ENCODE results near the gene CHST6. TPM values are rescaled to one million over a fixed set of nuclear protein-coding genes. Genes with fewer than 3 reads are reported as not detected.
"Not testable (repeated sequence)": the region's sequence is repeated elsewhere in the genome, so short reads cannot be mapped to it uniquely, and the experiment has no call there.

Gene CHST6
- total RNA-seq, 4 donors from 2014 or later: 0.52 to 4.4 TPM; not detected in 2

DNA sequence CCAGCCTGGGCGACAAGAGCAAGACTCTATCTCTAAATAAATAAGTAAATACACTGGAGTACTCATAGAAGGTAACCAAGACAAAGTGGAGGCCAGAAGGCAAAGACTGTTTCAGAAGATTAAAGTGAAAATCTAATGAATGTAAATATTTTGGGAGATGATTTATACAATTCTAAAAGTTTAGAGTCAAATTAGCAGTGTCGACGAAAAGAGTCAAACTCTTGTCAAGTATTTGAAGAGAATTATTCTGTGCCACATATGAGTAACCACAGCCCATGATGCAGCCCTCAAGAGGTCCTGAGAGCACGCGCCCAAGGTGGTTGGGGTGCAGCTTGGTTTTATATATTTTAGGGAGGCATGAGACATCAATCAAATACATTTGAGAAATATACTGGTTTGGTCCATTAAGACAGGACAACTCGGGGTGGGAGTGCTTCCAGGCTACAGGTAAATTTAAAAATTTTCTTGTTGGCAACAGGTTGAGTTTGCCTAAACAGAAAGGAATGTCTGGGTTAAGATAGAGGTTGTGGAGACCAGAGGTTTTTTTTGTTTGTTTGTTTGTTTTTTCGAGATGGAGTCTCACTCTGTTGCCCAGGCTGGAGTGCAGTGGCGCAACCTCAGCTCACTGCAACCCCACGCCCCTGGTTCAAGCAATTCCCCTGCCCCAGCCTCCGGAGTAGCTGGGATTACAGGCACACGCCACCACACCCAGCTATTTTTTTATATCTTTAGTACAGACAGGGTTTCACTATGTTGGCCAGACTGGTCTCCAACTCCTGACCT is 65.4 kb downstream of the CHST6 start:
- H3K27me3 ChIP-seq: no peaks in the 10 kb centered on the region

DNA sequence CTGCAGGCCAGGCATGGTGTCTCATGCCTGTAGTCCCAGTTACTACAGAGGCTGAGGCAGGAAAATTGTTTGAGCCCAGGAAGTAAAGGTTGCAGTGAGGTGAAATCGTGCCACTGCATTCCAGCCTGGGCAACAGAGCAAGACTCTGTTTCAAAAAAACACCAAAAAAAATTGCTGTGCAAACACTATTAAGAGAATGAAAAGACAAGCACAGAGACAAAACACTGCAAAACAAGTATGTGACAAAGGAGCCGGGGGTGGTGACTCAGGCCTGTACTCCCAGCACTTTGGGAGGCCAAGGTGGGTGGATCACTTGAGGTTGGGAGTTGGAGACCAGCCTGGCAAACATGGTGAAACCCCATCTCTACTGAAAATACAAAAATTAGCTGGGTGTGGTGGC is 68.7 kb downstream of the CHST6 start:
- intact Hi-C loops (cut with DNase I; ENCODE audit: low total_unique reads); H3K36me3 ChIP-seq; H3K27ac ChIP-seq; H3K4me3 ChIP-seq; H3K27me3 ChIP-seq; DNase-seq; H3K4me1 ChIP-seq; H3K9me3 ChIP-seq: not testable (repeated sequence)

More for the DNA sequence above, 65.4 kb downstream of the CHST6 start:
- TF ChIP-seq POLR2A (IDR thresholded peaks at IDR 0.05): no peak
- TF ChIP-seq, protein P1, sequence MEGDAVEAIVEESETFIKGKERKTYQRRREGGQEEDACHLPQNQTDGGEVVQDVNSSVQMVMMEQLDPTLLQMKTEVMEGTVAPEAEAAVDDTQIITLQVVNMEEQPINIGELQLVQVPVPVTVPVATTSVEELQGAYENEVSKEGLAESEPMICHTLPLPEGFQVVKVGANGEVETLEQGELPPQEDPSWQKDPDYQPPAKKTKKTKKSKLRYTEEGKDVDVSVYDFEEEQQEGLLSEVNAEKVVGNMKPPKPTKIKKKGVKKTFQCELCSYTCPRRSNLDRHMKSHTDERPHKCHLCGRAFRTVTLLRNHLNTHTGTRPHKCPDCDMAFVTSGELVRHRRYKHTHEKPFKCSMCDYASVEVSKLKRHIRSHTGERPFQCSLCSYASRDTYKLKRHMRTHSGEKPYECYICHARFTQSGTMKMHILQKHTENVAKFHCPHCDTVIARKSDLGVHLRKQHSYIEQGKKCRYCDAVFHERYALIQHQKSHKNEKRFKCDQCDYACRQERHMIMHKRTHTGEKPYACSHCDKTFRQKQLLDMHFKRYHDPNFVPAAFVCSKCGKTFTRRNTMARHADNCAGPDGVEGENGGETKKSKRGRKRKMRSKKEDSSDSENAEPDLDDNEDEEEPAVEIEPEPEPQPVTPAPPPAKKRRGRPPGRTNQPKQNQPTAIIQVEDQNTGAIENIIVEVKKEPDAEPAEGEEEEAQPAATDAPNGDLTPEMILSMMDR (IDR thresholded peaks at IDR 0.05): no peak
- H3K27ac ChIP-seq: no peak overlapping the region
- intact Hi-C loops (cut with DNase I; ENCODE audit: low total_unique reads): no loop called here
- H3K4me1 ChIP-seq: no peaks in the 10 kb centered on the region
- H3K4me3 ChIP-seq: no peak overlapping the region
- no peaks in the 10 kb centered on the region for H3K9me3 ChIP-seq
- no peak for DNase-seq
- no peaks in the 10 kb centered on the region for H3K36me3 ChIP-seq

DNA sequence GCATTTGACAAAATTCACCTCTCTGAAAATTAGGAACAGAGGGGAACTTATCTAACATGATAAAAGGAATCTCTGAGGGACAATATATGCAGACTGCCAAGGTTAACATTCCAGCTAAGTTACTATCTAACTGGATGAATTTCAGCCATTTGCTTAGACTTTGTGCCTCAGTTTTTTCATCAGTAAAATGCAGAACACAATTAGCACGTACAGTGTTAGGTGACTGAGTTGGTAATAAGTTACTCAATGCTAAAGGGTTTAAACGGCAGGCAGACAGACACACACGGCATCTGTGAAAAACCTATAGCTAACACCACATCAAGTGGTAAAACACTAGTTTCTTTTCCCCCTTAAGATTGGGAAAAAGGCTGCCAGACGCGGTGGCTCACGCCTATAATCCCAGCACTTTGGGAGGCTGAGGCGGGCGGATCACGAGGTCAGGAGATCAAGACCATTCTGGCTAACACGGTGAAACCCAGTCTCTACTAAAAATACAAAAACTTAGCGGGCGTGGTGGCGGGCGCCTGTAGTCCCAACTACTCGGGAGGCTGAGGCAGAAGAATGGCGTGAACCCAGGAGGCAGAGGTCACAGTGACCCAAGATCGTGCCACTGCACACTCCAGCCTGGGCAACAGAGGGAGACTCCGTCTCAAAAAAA is 71.0 kb downstream of the CHST6 start:
- H3K4me3 ChIP-seq; intact Hi-C loops (cut with DNase I; ENCODE audit: low total_unique reads); H3K4me1 ChIP-seq; H3K27ac ChIP-seq; H3K27me3 ChIP-seq; DNase-seq; H3K36me3 ChIP-seq; H3K9me3 ChIP-seq: not testable (repeated sequence)

DNA sequence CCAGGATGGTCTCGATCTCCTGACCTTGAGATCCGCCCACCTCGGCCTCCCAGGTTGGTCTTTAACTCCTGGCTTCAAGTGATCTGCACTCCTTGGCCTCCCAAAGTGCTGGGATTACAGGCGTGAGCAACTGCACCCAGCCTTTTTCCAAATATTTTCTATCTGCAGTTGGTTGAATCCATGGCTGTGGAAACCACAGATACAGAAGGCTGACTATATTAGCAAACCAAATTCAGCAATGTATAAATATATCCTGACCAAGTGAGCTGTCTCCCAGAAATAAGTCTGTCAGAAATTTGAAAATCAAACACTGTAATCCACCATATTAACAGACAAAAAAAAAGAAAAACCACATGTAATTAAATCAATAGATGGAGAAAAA is 71.5 kb downstream of the CHST6 start:
- H3K27me3 ChIP-seq: no peaks in the 10 kb centered on the region
- H3K36me3 ChIP-seq: no peaks in the 10 kb centered on the region
- intact Hi-C loops (cut with DNase I; ENCODE audit: low total_unique reads): no loop called here
- no peaks in the 10 kb centered on the region for H3K4me1 ChIP-seq
- H3K27ac ChIP-seq: no peak overlapping the region
- no peak overlapping the region for H3K4me3 ChIP-seq
- no peaks in the 10 kb centered on the region for H3K9me3 ChIP-seq
- TF ChIP-seq, protein P1 (IDR thresholded peaks at IDR 0.05): no peak
- no peak for TF ChIP-seq POLR2A (IDR thresholded peaks at IDR 0.05)
- no peak for DNase-seq

Other genes starting within 250 kb of the CHST6 start
- 100 to 1,000 TPM in 1 of 4 donors, 10 to 100 TPM in 3; 42.8 to 104 (median 47.2) TPM for gene BCAR1, start 243.8 kb downstream of the CHST6 start, total RNA-seq
- 10 to 100 TPM; 22.3 to 90.8 (median 73.4) TPM for gene CFDP1, start 61.9 kb downstream of the CHST6 start, total RNA-seq
- 10 to 100 TPM in 3 of 4 donors, 1 to 10 TPM in 1; 10.0 to 69.5 (median 21.4) TPM for gene TMEM170A, start 30.8 kb downstream of the CHST6 start, total RNA-seq
- 1 to 10 TPM in 2 of 4 donors, not detected in 2; 1.0 to 2.0 TPM for gene CHST5, start 40.7 kb upstream of the CHST6 start, total RNA-seq
- gene TMEM231, start 60.8 kb upstream of the CHST6 start, total RNA-seq: 10 to 100 TPM in 3 of 4 donors, 1 to 10 TPM in 1; 5.1 to 21.8 (median 15.2) TPM
- gene GABARAPL2, start 70.9 kb upstream of the CHST6 start, total RNA-seq: 10 to 100 TPM; 19.0 to 95.9 (median 79.5) TPM
- 10 to 100 TPM; 21.8 to 72.2 (median 46.5) TPM for gene ADAT1, start 127.8 kb upstream of the CHST6 start, total RNA-seq
- gene KARS1, start 152.2 kb upstream of the CHST6 start, total RNA-seq: 100 to 1,000 TPM in 1 of 4 donors, 10 to 100 TPM in 3; 51.8 to 101 (median 87.1) TPM
- gene TERF2IP, start 152.3 kb upstream of the CHST6 start, total RNA-seq: 10 to 100 TPM; 29.5 to 74.5 (median 50.0) TPM
- not detected for gene CPHXL2, start 181.6 kb upstream of the CHST6 start, total RNA-seq
- gene DUXB, start 206.0 kb upstream of the CHST6 start, total RNA-seq: not detected
- gene CPHXL, start 231.0 kb upstream of the CHST6 start, total RNA-seq: not detected